HG03095 (cell line): Measurements from ENCODE around the gene LZTR1.
A peak's percentile ranks its signal among the peaks of the same experiment; 100 is the strongest.
"Not testable (repeated sequence)": the region's sequence is repeated elsewhere in the genome, so short reads cannot be mapped to it uniquely, and the experiment has no call there.

Source experiments
- ATAC-seq: cut with Tn5 transposase; IDR thresholded peaks from one replicate; pipeline ENCODE4 v1.9.1; 2021; ENCODE audit warnings: moderate library complexity; ENCODE audit not compliant: unreplicated experiment

Gene LZTR1

GRCh38 chr22:21031545-21032036 is 49.5 kb downstream of the LZTR1 start:
- ATAC-seq: no peak

DNA sequence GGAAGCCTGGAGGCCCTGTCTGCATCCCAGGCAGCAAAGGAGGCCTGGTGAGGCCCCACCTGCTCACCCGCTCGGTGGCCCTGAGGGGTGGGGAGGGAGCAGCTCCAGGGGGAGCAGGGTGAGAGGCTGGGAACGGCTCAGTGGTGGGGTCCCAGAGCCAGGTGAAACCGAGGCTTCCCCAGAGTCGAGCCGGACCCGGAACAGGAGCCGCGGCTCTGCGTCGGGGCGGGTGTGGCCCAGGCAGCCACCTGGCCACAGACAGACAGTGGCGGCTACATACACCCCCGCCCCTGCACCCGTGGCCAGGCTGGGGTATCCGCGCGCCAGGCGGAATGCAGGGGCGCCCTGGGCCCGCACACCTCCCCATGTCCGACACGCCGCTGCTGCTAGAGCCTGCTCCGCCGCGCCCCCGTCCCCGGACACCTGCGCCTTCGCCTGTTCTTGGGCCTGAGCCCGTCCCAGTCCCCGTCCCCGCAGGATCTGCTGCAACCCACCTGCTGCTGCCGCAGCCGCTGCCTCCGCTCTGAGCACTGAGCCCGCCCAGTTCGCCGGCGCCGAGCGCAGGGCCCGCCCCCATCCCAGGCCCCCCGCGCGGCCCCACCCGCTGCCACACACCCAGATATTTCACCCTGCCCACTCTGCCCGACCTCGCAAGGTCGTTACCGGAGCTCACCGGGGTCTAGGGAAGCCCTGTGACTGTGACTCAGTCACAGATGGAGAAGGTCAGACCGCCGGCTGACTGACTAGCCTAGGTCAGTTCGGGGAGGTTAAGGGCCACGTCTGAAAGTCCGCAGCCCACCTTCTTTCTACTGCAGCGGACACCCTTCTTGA is 50.2 kb downstream of the LZTR1 start, which contains the start of gene SLC7A4:
Gene SLC7A4 (minus strand): TSS at position 525 of the 831 bp plus-strand sequence. CDS start 749 bp downstream, outside the sequence.
- ATAC-seq: no peak

- ATAC-seq: no peak
These were observed 51.0 kb downstream of the LZTR1 start for GRCh38 chr22:21032868-21033688.

DNA sequence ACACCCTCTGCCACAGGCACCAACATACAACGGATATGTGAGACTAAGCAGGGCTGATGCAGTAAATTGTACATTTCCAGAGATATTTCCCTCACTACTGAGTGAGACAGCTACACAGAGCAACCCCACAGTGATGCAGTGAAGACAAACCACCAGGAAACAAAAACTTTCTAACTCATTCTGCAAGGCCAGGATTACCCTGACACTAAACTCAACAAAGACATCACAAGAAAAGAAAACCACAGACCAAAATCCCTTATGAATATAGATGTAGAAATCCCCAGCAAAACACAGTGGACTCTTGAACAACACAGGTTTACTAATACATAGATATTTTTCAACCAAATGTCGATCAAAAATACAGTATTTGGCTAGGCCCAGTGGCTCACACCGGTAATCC is 51.8 kb downstream of the LZTR1 start:
- no peak for ATAC-seq

GRCh38 chr22:21034989-21035388 is 52.9 kb downstream of the LZTR1 start:
- no peak for ATAC-seq

DNA sequence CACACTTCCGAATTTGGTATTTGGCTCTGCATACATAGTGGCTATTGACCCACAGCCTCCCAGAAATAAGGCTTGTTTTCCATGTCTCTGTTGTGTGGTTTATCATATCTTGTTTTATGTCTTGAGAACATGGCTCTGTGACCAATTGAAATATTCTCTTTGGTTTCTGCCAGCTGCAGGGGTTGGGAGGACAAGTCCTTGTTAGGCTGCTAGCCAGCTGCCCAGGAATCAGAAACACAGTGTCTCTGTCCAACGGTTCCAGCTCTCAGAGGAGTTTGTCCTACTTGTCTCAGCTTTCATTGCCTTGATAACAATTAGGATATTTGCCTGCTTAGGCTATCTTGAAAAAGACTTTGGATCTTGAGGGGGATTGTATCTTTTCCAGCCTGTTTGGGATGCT is 56.3 kb downstream of the LZTR1 start:
- no peak for ATAC-seq

- ATAC-seq: not testable (repeated sequence)
These were observed 57.1 kb downstream of the LZTR1 start for GRCh38 chr22:21039158-21039557.

- ATAC-seq: no peak
These were observed 59.8 kb downstream of the LZTR1 start for GRCh38 chr22:21041937-21042336.

GRCh38 chr22:21042978-21043859 is 61.1 kb downstream of the LZTR1 start:
- ATAC-seq: no peak

DNA sequence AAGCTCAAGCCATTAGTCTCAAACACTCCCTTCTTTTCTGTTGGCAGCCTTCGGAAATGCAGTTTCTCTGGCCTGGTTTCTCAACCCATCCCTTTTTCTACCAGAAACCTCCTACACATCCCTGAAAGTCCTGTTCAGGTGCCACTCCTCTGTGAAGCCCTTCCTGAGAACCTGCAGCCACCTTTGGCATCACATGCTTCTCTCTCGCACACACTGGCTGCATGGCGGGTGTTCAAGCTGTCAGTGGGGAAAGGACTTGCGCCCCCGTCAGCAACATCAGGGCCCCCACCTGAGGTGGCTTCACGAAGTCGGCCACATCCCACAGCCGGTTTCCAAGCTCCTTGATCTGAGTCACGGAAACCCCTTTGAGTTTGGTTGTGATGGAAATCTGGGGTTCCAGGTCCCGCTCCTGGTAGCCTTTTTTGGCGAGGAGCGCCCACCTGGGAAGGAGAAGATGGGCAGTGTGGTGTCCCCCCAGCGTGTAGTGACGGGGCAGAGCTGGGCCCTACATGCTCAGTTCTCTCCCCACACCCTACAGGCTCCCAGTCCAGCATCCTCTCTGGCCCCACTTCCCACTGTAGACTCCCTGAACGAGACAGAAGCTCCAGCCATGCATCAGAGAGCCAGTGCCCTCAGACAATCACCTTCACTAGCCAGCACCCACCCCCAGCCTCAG is 61.9 kb downstream of the LZTR1 start:
- no peak for ATAC-seq

- no peak for ATAC-seq
These were observed 63.0 kb downstream of the LZTR1 start for GRCh38 chr22:21044931-21045584.

DNA sequence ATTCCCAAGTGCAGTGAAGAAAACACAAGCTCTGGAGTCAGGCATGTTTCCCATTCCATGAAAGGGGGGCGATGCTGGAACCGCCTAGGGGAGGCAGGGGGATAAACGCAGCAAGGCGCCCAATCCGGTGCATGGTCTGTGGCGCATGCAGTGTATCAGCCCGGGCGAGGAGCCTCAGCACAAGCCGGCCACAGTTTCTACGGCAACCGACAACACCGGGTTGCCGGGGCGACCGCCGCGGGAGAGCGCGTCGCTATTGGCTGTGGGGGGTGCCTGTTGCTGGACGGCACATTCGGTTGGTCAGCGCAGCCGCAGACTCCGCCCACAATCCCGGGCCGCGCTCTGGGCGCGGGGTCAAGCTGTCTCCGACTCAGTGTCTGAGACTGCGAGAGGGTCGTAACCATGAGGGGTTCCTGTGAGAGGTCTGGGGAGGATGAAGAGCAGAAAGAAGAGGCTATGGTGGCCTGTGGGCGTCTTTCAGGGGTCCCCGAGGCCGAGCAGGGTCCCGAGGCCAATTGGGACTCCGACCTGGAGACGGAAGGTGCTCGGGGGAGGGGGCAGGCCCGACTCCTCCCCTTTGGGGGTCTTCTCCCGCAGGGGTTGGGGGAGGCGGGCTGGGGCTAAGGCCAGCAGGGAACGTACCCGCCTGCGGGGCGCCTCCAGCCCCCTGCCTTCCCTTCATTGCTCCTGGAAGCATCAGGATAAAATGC is 63.6 kb downstream of the LZTR1 start, which contains the start of gene LRRC74B:
Gene LRRC74B (plus strand): TSS at position 362 of the 710 bp plus-strand sequence. CDS start 41 bp downstream, at position 403.
- peak; percentile 78 for ATAC-seq

DNA sequence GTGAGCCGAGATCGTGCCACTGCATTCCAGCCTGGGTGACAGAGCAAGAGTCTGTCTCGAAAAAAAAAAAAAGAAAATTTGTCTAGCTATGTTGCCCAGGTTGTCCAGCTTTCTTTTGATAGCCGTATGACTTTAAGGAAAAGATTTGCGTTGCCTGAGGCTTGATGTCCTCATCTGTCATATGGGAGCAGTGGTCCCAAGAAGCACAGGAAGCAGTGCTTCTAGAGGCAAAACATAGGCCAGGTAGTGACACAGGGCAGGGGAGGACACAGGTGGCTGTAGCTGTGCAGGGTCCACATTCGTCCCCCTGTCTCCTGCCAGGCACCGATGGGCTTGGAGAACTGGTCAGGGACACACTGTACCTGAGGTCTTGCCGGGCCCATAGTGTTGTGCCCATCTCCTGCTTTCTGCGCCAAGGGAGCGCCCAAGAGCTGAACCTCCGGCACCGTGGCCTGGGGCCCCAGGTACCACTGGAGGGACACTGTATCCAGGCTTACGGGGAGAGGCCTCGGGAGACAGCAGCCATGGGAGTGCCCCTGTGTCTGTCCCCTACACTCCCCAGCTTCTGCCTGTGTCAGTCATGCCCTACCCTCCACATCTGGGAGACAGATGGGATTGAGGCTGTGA is 65.1 kb downstream of the LZTR1 start:
- no peak for ATAC-seq

DNA sequence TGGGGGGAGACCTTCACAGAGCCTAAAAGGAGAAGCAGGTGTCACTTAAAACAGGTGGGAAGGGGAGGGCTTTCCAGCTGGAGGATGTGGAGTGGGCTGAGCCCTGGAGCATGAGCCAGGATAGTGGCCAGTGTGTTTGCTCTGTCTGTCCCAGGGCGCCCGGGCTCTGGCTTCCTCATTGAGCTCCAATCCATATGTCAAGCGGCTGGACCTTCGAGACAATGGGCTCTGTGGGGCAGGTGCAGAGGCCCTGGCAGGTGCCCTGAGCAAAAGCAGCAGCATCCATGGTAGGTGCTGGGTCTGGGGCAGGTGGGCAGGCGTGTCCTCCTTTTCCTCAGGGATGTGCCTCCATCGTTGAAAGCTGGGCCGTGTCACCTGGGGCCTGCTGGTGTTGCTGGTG is 65.6 kb downstream of the LZTR1 start:
- ATAC-seq: no peak

DNA sequence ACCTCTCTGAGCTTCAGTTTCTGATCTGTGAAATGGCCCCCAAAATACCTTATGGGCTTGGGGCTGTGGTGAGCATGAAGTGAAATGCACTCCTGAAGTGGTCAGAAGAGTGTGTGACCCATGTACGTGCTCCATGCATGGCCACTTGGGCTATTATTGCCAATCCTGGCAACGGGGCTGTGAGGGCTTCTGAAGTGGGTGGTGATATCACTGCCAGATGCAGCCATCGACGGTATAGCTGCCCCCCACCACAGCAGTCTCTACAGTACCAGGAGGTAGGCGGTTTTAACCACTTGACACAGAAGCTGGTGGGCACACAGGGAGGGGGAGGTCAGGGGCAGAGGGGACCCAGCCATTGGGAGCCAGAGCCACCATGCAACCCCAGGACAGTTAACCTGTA is 66.4 kb downstream of the LZTR1 start:
- ATAC-seq: not testable (repeated sequence)
